H9 (cell line): ENCODE measurements around the gene PEDS1. TPM values are rescaled to one million over a fixed set of nuclear protein-coding genes. Genes with fewer than 3 reads are reported as not detected.

Source experiments
- DNase-seq: peaks from one replicate; pipeline ENCODE4 v3.0.0-alpha.2; 2017
- H2AFZ ChIP-seq: one replicate; pipeline ENCODE4 v1.6.1; 2013; ENCODE audit warnings: mild to moderate bottlenecking, low read length, control low read depth, moderate library complexity
- H2AK5ac ChIP-seq: 2 replicates; pipeline ENCODE4 v1.6.1; 2013; ENCODE audit warnings: low read length, control low read depth, mixed read lengths; ENCODE audit not compliant: insufficient read length
- H2BK120ac ChIP-seq: one replicate; pipeline ENCODE4 v1.6.1; 2013; ENCODE audit warnings: low read depth, mild to moderate bottlenecking, low read length, control low read depth, inconsistent platforms; ENCODE audit not compliant: poor library complexity, severe bottlenecking
- H2BK12ac ChIP-seq: 2 replicates; pipeline ENCODE4 v1.6.1; 2013; ENCODE audit warnings: low read length, control low read depth, mixed read lengths, low read depth; ENCODE audit not compliant: insufficient read length
- H2BK15ac ChIP-seq: 2 replicates; pipeline ENCODE4 v1.6.1; 2013; ENCODE audit warnings: low read depth, low read length, control low read depth
- H2BK20ac ChIP-seq: one replicate; pipeline ENCODE4 v1.6.1; 2013; ENCODE audit warnings: low read depth, mild to moderate bottlenecking, low read length, control low read depth, inconsistent platforms; ENCODE audit not compliant: poor library complexity, severe bottlenecking
- H2BK5ac ChIP-seq: 2 replicates; pipeline ENCODE4 v1.6.1; 2013; ENCODE audit warnings: low read length, control low read depth, mixed read lengths; ENCODE audit not compliant: insufficient read length
- H3K14ac ChIP-seq: 2 replicates; pipeline ENCODE4 v1.6.1; 2013; ENCODE audit warnings: low read length, control low read depth; ENCODE audit not compliant: insufficient read depth
- H3K18ac ChIP-seq: 2 replicates; pipeline ENCODE4 v1.6.1; 2013; ENCODE audit warnings: low read depth, mild to moderate bottlenecking, mixed read lengths, low read length, control low read depth; ENCODE audit not compliant: insufficient read length
- H3K23ac ChIP-seq: 2 replicates; pipeline ENCODE4 v1.6.1; 2013; ENCODE audit warnings: low read length, control low read depth, mixed read lengths, low read depth; ENCODE audit not compliant: insufficient read length
- H3K23me2 ChIP-seq: 2 replicates; pipeline ENCODE4 v1.6.1; 2013; ENCODE audit warnings: low read depth, mild to moderate bottlenecking, mixed read lengths, low read length, control low read depth; ENCODE audit not compliant: insufficient read length, poor library complexity, severe bottlenecking
- H3K27ac ChIP-seq: 2 replicates; pipeline ENCODE4 v1.5.1; 2013; ENCODE audit warnings: low read length, control low read depth, mixed read lengths, low read depth; ENCODE audit not compliant: insufficient read length
- H3K27me3 ChIP-seq: 2 replicates; pipeline ENCODE4 v1.6.1; 2013; ENCODE audit warnings: low read length, control low read depth, inconsistent platforms; ENCODE audit not compliant: insufficient read depth
- H3K4ac ChIP-seq: 2 replicates; pipeline ENCODE4 v1.6.1; 2013; ENCODE audit warnings: low read depth, mild to moderate bottlenecking, control low read depth, inconsistent platforms, low read length, moderate library complexity
- H3K4me1 ChIP-seq: 2 replicates; pipeline ENCODE4 v1.6.1; 2013; ENCODE audit warnings: low read length, control low read depth, inconsistent platforms; ENCODE audit not compliant: insufficient read depth
- H3K4me2 ChIP-seq: 2 replicates; pipeline ENCODE4 v1.6.1; 2013; ENCODE audit warnings: low read length, control low read depth, mixed read lengths; ENCODE audit not compliant: insufficient read length, insufficient read depth
- H3K56ac ChIP-seq: 2 replicates; pipeline ENCODE4 v1.6.1; 2013; ENCODE audit warnings: low read depth, mild to moderate bottlenecking, mixed read lengths, low read length, control low read depth; ENCODE audit not compliant: insufficient read length
- H3K79me1 ChIP-seq: 2 replicates; pipeline ENCODE4 v1.6.1; 2013; ENCODE audit warnings: low read depth, mild to moderate bottlenecking, moderate library complexity, low read length, control low read depth, inconsistent platforms; ENCODE audit not compliant: insufficient read depth, poor library complexity, severe bottlenecking
- H3K79me2 ChIP-seq: 2 replicates; pipeline ENCODE4 v1.6.1; 2013; ENCODE audit warnings: low read length, control low read depth, inconsistent platforms; ENCODE audit not compliant: insufficient read depth
- H3K9ac ChIP-seq: 2 replicates; pipeline ENCODE4 v1.6.1; 2013; ENCODE audit warnings: low read length, control low read depth, mixed read lengths; ENCODE audit not compliant: insufficient read length; ENCODE audit errors: extremely low read depth
- H3K9me3 ChIP-seq: one replicate; pipeline ENCODE4 v1.6.1; 2013; ENCODE audit warnings: low read depth, low read length, inconsistent platforms; ENCODE audit not compliant: control insufficient read depth
- H3T11ph ChIP-seq: one replicate; pipeline ENCODE4 v1.6.1; 2013; ENCODE audit warnings: mild to moderate bottlenecking, low read length, control low read depth, inconsistent platforms
- H4K20me1 ChIP-seq: one replicate; pipeline ENCODE4 v1.6.1; 2013; ENCODE audit not compliant: control insufficient read depth, insufficient read length, insufficient read depth
- H4K5ac ChIP-seq: 2 replicates; pipeline ENCODE4 v1.6.1; 2013; ENCODE audit warnings: low read depth, mild to moderate bottlenecking, mixed read lengths, low read length, control low read depth; ENCODE audit not compliant: insufficient read length
- H4K8ac ChIP-seq: replicated peaks from 2 replicates; pipeline ENCODE4 v1.6.1; 2013; ENCODE audit warnings: low read length, control low read depth, mixed read lengths, low read depth; ENCODE audit not compliant: insufficient read length
- H4K91ac ChIP-seq: 2 replicates; pipeline ENCODE4 v1.6.1; 2013; ENCODE audit warnings: low read depth, mild to moderate bottlenecking, moderate library complexity, mixed read lengths, low read length, control low read depth; ENCODE audit not compliant: insufficient read length
- H3K27ac Mint-ChIP-seq, 3 experiments: 2 replicates in 2 of 3; 3 replicates in 1 of 3; pipeline ENCODE4 v1.8.0; 2020 to 2021; ENCODE audit warnings: mixed read lengths in 3 of 3, mild to moderate bottlenecking in 1 of 3, moderate library complexity in 1 of 3
- H3K27me3 Mint-ChIP-seq: 2 replicates; pipeline ENCODE4 v1.8.0; 2021; ENCODE audit warnings: low read depth, mild to moderate bottlenecking, moderate library complexity, mixed read lengths
- H3K36me3 Mint-ChIP-seq, 3 experiments: 2 replicates in 2 of 3; 3 replicates in 1 of 3; pipeline ENCODE4 v1.8.0; 2020 to 2021; ENCODE audit warnings: low read depth in 3 of 3, mixed read lengths in 3 of 3; ENCODE audit not compliant: insufficient read depth in 1 of 3
- H3K4me1 Mint-ChIP-seq, 2 experiments: 2 replicates each; pipeline ENCODE4 v1.8.0; 2020; ENCODE audit warnings: mixed read lengths in 2 of 2
- H3K4me3 Mint-ChIP-seq, 2 experiments: 2 replicates in 1 of 2; 3 replicates in 1 of 2; pipeline ENCODE4 v1.8.0; 2020 to 2021; ENCODE audit warnings: mild to moderate bottlenecking in 2 of 2, mixed read lengths in 2 of 2, moderate library complexity in 1 of 2
- H3K9me3 Mint-ChIP-seq, 2 experiments: 2 replicates in 1 of 2; 3 replicates in 1 of 2; pipeline ENCODE4 v1.8.0; 2020; ENCODE audit warnings: mild to moderate bottlenecking in 2 of 2, mixed read lengths in 2 of 2, moderate library complexity in 1 of 2
- CTCF ChIP-seq: fragments of 200-600 bp; sonication (generic); conservative IDR thresholded peaks from 3 replicates; pipeline ENCODE4 v1.8.0; 2021; ENCODE audit warnings: antibody characterized with exemption, mild to moderate bottlenecking
- WGBS: extraction: QIAGEN DNeasy Blood & Tissue Kit; methylation state at CpG from one replicate; pipeline ENCODE4 v1.1.7; 2013; ENCODE audit warnings: missing lambda C conversion rate, low lambda C conversion rate, mixed read lengths; ENCODE audit not compliant: insufficient read length; ENCODE audit errors: extremely low coverage; 5-methylcytosine and 5-hydroxymethylcytosine counted together
- total RNA-seq: library from RNA; stranded (reverse); gene quantifications from 2 replicates; pipeline ENCODE4 v1.2.1, GENCODE V29; 2021

The PEDS1 gene
- total RNA-seq, 1 experiment from 2014 or later = 29.3 TPM

- peak overlapping the region; percentile 6 for H3K18ac ChIP-seq
- Mint-ChIP-seq H3K9me3 (peaks cover 2 to 4% of the 10 kb centered on the region in 2 experiments), H3K27ac (peak overlapping the region; percentile 96 to 99 (median 97)), H3K4me1 (peaks cover 23 to 31% of the 10 kb centered on the region in 2 experiments), H3K4me3 (peak overlapping the region; percentile 58 to 72), H3K27me3 (no peaks in the 10 kb centered on the region), H3K36me3 (peaks cover 0 to 5% (median 1%) of the 10 kb centered on the region in 3 experiments; a peak in 3 of 7 replicates)
- H4K5ac ChIP-seq = no peak overlapping the region
- H3K14ac ChIP-seq = peak overlapping the region; percentile 41; the same call in 1 of the 2 replicates
- no peak overlapping the region for H2BK12ac ChIP-seq
- no peak overlapping the region for H2BK120ac ChIP-seq
- H3K23me2 ChIP-seq = peaks cover 4% of the 10 kb centered on the region
- H3K27ac ChIP-seq = peak overlapping the region; percentile 41
- no peak overlapping the region; the same call in 1 of the 2 replicates for H3K4ac ChIP-seq
- no peak for TF ChIP-seq CTCF
- H4K20me1 ChIP-seq = no peaks in the 10 kb centered on the region
- no peak overlapping the region for H2BK20ac ChIP-seq
- no peak overlapping the region for H4K91ac ChIP-seq
- no peaks in the 10 kb centered on the region for H3K79me2 ChIP-seq
- H2AK5ac ChIP-seq = no peak overlapping the region
- WGBS = no CpG with 5 or more reads among the region's 20 CpGs
- H3K9me3 ChIP-seq = no peaks in the 10 kb centered on the region
- H3T11ph ChIP-seq = no peak overlapping the region
- H2BK15ac ChIP-seq = no peak overlapping the region
- peak; percentile 97 for DNase-seq
- no peak overlapping the region for H2BK5ac ChIP-seq
- no peaks in the 10 kb centered on the region for H3K79me1 ChIP-seq
- peaks cover 3% of the 10 kb centered on the region; the same call in 1 of the 2 replicates for H3K4me1 ChIP-seq
- H3K9ac ChIP-seq = peak overlapping the region; percentile 37
- H3K4me2 ChIP-seq = peak overlapping the region; percentile 55
- no peak overlapping the region for H4K8ac ChIP-seq
- no peak overlapping the region for H2AFZ ChIP-seq
- no peak overlapping the region for H3K56ac ChIP-seq
- H3K27me3 ChIP-seq = no peaks in the 10 kb centered on the region
- H3K23ac ChIP-seq = no peak overlapping the region
Observed at GRCh38 chr20:50165684-50166554, 12.4 kb upstream of the PEDS1 start.
